B cell (primary cell): ENCODE measurements around the gene UBR4. TPM values are rescaled to one million over a fixed set of nuclear protein-coding genes. Genes with fewer than 3 reads are reported as not detected.

Source experiments
- ATAC-seq: fragments of 200-7000 bp; cut with Tn5 transposase; one replicate; pipeline ENCODE4 v1.10.0; 2021; ENCODE audit warnings: low read depth, mild to moderate bottlenecking, moderate number of reproducible peaks, moderate library complexity
- CTCF ChIA-PET: fragments of 350-600 bp; sonication (Branson Sonifier 250); formaldehyde crosslinking; loops from one replicate; lab custom pipeline; 2021; ENCODE audit warnings: antibody characterized with exemption, inconsistent platforms; lab: Charles Lee
- POLR2A ChIA-PET: fragments of 350-600 bp; sonication (Branson Sonifier 250); formaldehyde crosslinking; loops from one replicate; lab custom pipeline; 2021; ENCODE audit warnings: antibody characterized with exemption; lab: Charles Lee
- DNase-seq: peaks from one replicate; pipeline ENCODE4 v3.0.0; 2013
- H2AFZ ChIP-seq: 2 replicates; pipeline ENCODE4 v1.6.1; 2012; ENCODE audit warnings: mild to moderate bottlenecking, low read depth, low read length; ENCODE audit not compliant: insufficient read depth, poor library complexity, severe bottlenecking
- H3K27ac ChIP-seq, 2 donors: 1 replicate in 1 of 2; 2 replicates in 1 of 2; pipeline ENCODE4 v1.5.1; 2012 to 2013; ENCODE audit warnings: low read length in 2 of 2, mild to moderate bottlenecking in 2 of 2, moderate library complexity in 1 of 2
- H3K27me3 ChIP-seq, 4 experiments: fragments of 200-600 bp in 1 of 4; sonication (generic) in 1 of 4; replicated peaks in 1 of 4; 1 replicate in 2 of 4; 2 replicates in 2 of 4; pipeline versions ENCODE4 v1.6.1 to v1.7.0; 2013 to 2016; ENCODE audit warnings: low read length in 3 of 4, mild to moderate bottlenecking in 2 of 4, mixed read lengths in 1 of 4, moderate library complexity in 1 of 4; ENCODE audit not compliant: insufficient read depth in 4 of 4, control insufficient read depth in 3 of 4; ENCODE audit errors: control extremely low read depth in 1 of 4
- H3K36me3 ChIP-seq, 2 experiments: replicated peaks in 1 of 2; 1 replicate in 1 of 2; 2 replicates in 1 of 2; pipeline versions ENCODE4 v1.6.1 to v1.7.1; 2013; ENCODE audit warnings: low read length in 1 of 2; ENCODE audit not compliant: insufficient read depth in 2 of 2, control insufficient read depth in 1 of 2; ENCODE audit errors: control extremely low read depth in 1 of 2, extremely low read depth in 1 of 2
- H3K4me1 ChIP-seq, 2 donors: fragments of 200-600 bp in 1 of 2; sonication (generic) in 1 of 2; 1 replicate in 1 of 2; 2 replicates in 1 of 2; pipeline versions ENCODE4 v1.5.1 to v1.6.1; 2013 to 2017; ENCODE audit warnings: low read length in 2 of 2; ENCODE audit not compliant: control insufficient read depth in 2 of 2, insufficient read depth in 2 of 2
- H3K4me2 ChIP-seq: replicated peaks from 2 replicates; pipeline ENCODE3; 2012; ENCODE audit warnings: mild to moderate bottlenecking, low read depth, low read length; ENCODE audit not compliant: poor library complexity, severe bottlenecking
- H3K4me3 ChIP-seq, 5 experiments: fragments of 200-600 bp in 1 of 5; sonication (generic) in 1 of 5; 1 replicate in 3 of 5; 2 replicates in 2 of 5; pipeline versions ENCODE4 v1.5.1 to v1.7.0; 2011 to 2016; ENCODE audit warnings: low read length in 4 of 5, mild to moderate bottlenecking in 4 of 5, low read depth in 2 of 5, control low read depth in 1 of 5, moderate library complexity in 1 of 5; ENCODE audit not compliant: insufficient read depth in 1 of 5; ENCODE audit errors: control extremely low read depth in 1 of 5, extremely low read depth in 1 of 5
- H3K79me2 ChIP-seq: fragments of 200-600 bp; sonication (generic); one replicate; pipeline ENCODE4 v1.6.0; 2016; ENCODE audit warnings: low read length; ENCODE audit not compliant: control insufficient read depth, insufficient read depth
- H3K9ac ChIP-seq: fragments of 200-600 bp; sonication (generic); 2 replicates; pipeline ENCODE4 v1.6.1; 2017; ENCODE audit warnings: mild to moderate bottlenecking, low read length, moderate library complexity
- H3K9me3 ChIP-seq, 3 donors: one replicate each; pipeline versions ENCODE4 v1.6.1 to v1.7.1; 2013; ENCODE audit warnings: low read length in 2 of 3; ENCODE audit not compliant: control insufficient read depth in 2 of 3, insufficient read depth in 1 of 3; ENCODE audit errors: control extremely low read depth in 1 of 3
- H4K20me1 ChIP-seq: 2 replicates; pipeline ENCODE4 v1.6.0; 2012; ENCODE audit warnings: mild to moderate bottlenecking, low read length; ENCODE audit not compliant: insufficient read depth, control insufficient read depth, poor library complexity, severe bottlenecking
- H3K27ac Mint-ChIP-seq: one replicate; pipeline ENCODE4 v1.8.0; 2021; ENCODE audit warnings: mixed read lengths
- H3K27me3 Mint-ChIP-seq: one replicate; pipeline ENCODE4 v1.8.0; 2021; ENCODE audit warnings: mixed read lengths
- H3K4me1 Mint-ChIP-seq: one replicate; pipeline ENCODE4 v1.8.0; 2021; ENCODE audit warnings: mixed read lengths
- H3K4me3 Mint-ChIP-seq: one replicate; pipeline ENCODE4 v1.8.0; 2021; ENCODE audit warnings: mixed read lengths
- H3K9me3 Mint-ChIP-seq: one replicate; pipeline ENCODE4 v1.8.0; 2022; ENCODE audit warnings: mixed read lengths; ENCODE audit not compliant: insufficient read depth
- EZH2 ChIP-seq: IDR thresholded peaks from 2 replicates; pipeline ENCODE4 v1.6.1; 2012; ENCODE audit warnings: borderline replicate concordance, low read depth, mild to moderate bottlenecking, moderate library complexity, low read length; ENCODE audit not compliant: insufficient read depth, poor library complexity, severe bottlenecking
- WGBS: methylation state at CpG from one replicate; pipeline ENCODE4 v1.1.5; 2013; ENCODE audit warnings: missing lambda C conversion rate; ENCODE audit not compliant: insufficient coverage; 5-methylcytosine and 5-hydroxymethylcytosine counted together
- intact Hi-C: fragments of 100-400 bp; cut with micrococcal nuclease; formaldehyde crosslinking; loops from one replicate; pipeline ENCODE4 v1.10.0; 2022
- polyA plus RNA-seq: library from polyadenylated mRNA; depleted of rRNA; stranded (reverse); fragments of >200 nt; gene quantifications from 2 replicates; pipeline ENCODE4 v1.2.3, GENCODE V29; 2012
- total RNA-seq, 2 donors: library from RNA; stranded (reverse); fragments of 120-200 nt in 1 of 2; gene quantifications; 1 replicate in 1 of 2; 2 replicates in 1 of 2; pipeline versions ENCODE4 v1.2.3 to v1.2.4, GENCODE V29; 2013 to 2022
- TF ChIP-seq, protein P1 (sequence below): fragments of 200-600 bp; IDR thresholded peaks from one replicate; pipeline ENCODE4 v1.8.0; 2022; ENCODE audit warnings: antibody characterized with exemption, mild to moderate bottlenecking

The UBR4 gene
- total and polyA plus RNA-seq, 2 donors (not counting 1 experiment from before 2014, with no cell fraction given) = 90.0 to 190 TPM

DNA sequence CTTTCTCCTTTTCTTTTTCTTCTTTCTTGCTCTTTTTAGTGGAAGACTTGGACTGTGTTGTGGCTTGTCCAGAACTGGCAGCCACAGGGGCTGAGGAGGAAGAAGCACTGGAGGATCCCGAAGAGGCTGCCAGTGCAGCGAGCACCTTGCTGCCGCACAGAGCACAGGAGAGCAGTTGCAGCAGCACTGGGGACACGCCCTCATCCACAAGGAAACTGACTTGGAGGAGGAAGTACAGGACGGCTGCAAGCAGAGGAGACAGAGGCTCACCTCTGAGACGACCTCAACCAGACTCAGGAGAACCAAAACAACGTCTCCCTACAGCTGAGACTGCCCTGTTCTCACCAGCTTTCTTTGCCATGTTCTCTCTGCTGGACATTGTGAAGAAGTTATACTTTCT is 88.9 kb downstream of the UBR4 start:
- no peaks in the 10 kb centered on the region for H3K9me3 ChIP-seq
- Mint-ChIP-seq H3K27me3 (no peaks in the 10 kb centered on the region), H3K4me1 (peaks cover 4% of the 10 kb centered on the region), H3K9me3 (no peaks in the 10 kb centered on the region), H3K4me3 (no peak overlapping the region), H3K27ac (no peak overlapping the region)
- H3K27ac ChIP-seq = no peak overlapping the region
- DNase-seq (no peak), ATAC-seq (no peak)
- no peak for TF ChIP-seq EZH2
- TF ChIP-seq, protein P1, sequence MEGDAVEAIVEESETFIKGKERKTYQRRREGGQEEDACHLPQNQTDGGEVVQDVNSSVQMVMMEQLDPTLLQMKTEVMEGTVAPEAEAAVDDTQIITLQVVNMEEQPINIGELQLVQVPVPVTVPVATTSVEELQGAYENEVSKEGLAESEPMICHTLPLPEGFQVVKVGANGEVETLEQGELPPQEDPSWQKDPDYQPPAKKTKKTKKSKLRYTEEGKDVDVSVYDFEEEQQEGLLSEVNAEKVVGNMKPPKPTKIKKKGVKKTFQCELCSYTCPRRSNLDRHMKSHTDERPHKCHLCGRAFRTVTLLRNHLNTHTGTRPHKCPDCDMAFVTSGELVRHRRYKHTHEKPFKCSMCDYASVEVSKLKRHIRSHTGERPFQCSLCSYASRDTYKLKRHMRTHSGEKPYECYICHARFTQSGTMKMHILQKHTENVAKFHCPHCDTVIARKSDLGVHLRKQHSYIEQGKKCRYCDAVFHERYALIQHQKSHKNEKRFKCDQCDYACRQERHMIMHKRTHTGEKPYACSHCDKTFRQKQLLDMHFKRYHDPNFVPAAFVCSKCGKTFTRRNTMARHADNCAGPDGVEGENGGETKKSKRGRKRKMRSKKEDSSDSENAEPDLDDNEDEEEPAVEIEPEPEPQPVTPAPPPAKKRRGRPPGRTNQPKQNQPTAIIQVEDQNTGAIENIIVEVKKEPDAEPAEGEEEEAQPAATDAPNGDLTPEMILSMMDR = no peak
- H3K4me2 ChIP-seq = no peak overlapping the region
- H3K9ac ChIP-seq = no peak overlapping the region
- H3K4me1 ChIP-seq = no peaks in the 10 kb centered on the region
- POLR2A ChIA-PET = no interaction called here
- peaks cover 13 to 98% of the 10 kb centered on the region in 2 experiments for H3K36me3 ChIP-seq
- intact Hi-C loops = no loop called here
- no peaks in the 10 kb centered on the region for H4K20me1 ChIP-seq
- no peaks in the 10 kb centered on the region for H3K79me2 ChIP-seq
- WGBS = 91% methylated on average over 4 of the region's 7 CpGs
- H3K4me3 ChIP-seq = no peak overlapping the region
- H3K27me3 ChIP-seq = no peaks in the 10 kb centered on the region
- no peak overlapping the region for H2AFZ ChIP-seq
- CTCF ChIA-PET = no interaction called here

DNA sequence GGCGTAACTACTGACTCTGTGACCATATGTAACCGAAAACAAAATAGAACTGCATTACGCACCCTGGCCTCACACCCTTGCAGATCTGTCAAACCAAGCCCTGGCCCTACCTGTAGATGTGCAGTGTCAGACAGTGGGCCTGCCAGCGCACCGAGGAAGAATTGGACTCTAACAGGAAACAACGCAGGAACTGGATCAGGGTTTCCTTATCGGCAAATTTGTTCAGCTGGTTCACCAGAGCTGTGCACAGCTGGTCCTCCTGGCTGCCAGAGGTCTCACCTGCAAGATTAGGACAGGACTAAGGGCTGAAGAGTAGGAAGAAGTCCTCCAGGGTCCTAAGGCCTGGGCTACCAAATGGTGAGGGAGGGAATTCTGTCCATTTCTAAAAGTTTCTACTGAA is 90.0 kb downstream of the UBR4 start:
- H3K27me3 Mint-ChIP-seq = no peaks in the 10 kb centered on the region
- H3K27me3 ChIP-seq = no peaks in the 10 kb centered on the region
- H3K4me3 ChIP-seq = no peak overlapping the region
- ChIA-PET POLR2A (no interaction called here), CTCF (no interaction called here)
- WGBS = 98% methylated on average over 6 of the region's 7 CpGs
- TF ChIP-seq, protein P1 = no peak
- no peak for TF ChIP-seq EZH2
- no peak overlapping the region for H2AFZ ChIP-seq
- H4K20me1 ChIP-seq = no peaks in the 10 kb centered on the region
- DNase-seq = no peak
- no peaks in the 10 kb centered on the region for H3K9me3 Mint-ChIP-seq
- peaks cover 11 to 97% of the 10 kb centered on the region in 2 experiments for H3K36me3 ChIP-seq
- no peaks in the 10 kb centered on the region for H3K4me1 ChIP-seq
- H3K9me3 ChIP-seq = no peaks in the 10 kb centered on the region
- no peak overlapping the region for H3K9ac ChIP-seq
- H3K79me2 ChIP-seq = no peaks in the 10 kb centered on the region
- H3K4me1 Mint-ChIP-seq = peaks cover 4% of the 10 kb centered on the region
- no peak overlapping the region for H3K4me3 Mint-ChIP-seq
- no peak overlapping the region for H3K27ac Mint-ChIP-seq
- no peak overlapping the region for H3K4me2 ChIP-seq
- no peak overlapping the region for H3K27ac ChIP-seq
- intact Hi-C loops = no loop called here
- ATAC-seq = no peak
